Measurements from ENCODE around the gene MRPL23.

Gene MRPL23

DNA sequence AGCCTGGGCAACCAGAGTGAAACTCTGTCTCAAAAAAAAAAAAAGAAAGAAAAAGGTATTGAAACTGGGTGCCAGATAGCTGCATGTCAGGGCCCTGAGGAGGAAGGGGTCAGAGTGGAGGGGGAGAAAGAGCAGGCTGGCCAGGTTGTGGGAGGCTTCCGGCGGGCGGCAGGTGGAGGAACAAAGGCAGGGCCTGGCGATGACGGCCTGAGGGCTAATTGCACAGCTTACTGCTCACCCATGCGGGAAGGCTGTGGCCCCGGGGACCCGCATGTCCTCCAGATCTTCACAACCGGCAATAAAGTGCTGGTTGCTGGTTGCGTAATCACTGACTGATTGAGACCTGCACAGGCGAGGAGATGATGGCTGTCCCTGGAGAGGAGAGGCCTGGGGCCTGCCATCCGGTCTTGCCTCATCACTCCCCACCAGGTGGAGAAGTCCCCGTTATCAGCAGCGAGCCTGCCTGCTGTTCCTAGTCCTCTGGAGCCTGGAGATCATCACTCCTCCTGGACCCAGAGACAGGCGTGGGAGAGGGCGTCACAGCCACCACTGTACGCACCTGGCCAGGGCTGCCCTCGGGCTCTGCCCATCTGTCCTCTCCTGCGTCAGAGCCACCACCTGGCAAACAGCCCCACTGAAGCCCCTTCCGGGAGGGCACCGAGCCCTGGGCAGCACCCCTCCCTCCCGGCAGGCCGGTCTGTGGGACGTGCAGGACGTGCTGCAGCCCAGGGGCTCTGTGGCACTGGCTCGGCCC lies 31.8 kb downstream of the MRPL23 start:
- no peak for DNase-seq (ENCODE audit: insufficient read length, low spot score)
- FAIRE-seq = no peak
- TF ChIP-seq SPI1 (IDR thresholded peaks at IDR 0.05; ENCODE audit: low read depth, low read length) (no peak), POU2F2 (IDR thresholded peaks at IDR 0.05; ENCODE audit: low read depth, low read length) (no peak), POLR2A (IDR thresholded peaks at IDR 0.05; ENCODE audit: low read depth, low read length) (no peak), TAF1 (IDR thresholded peaks at IDR 0.05; ENCODE audit: low read depth, low read length) (no peak), POLR2AphosphoS5 (IDR thresholded peaks at IDR 0.05; ENCODE audit: low read depth, low read length) (no peak), PAX5 (IDR thresholded peaks at IDR 0.05; ENCODE audit: insufficient read depth, low read length, severe bottlenecking) (no peak)

DNA sequence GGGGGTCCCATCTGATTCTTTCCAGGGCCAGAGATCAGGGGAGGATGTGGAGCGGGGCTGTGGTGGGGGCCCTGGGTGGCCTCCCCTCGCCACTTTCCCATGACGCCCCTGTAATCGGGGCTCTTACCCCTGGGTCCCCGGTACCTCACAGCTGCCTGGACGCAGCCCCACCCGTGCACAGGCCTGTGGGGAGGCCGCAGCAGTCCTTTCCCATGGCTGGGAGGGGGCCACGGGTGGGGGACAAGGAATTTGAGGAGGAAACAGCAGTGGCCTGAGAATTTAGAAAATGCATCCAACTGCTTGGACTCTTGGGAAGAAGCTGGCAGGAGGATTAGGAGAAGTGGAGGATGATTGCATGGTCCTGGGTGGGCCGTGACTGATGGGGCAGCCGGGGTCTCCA lies 32.5 kb downstream of the MRPL23 start:
- no peak for FAIRE-seq
- DNase-seq (ENCODE audit: insufficient read length, low spot score) = no peak
- TF ChIP-seq SPI1 (IDR thresholded peaks at IDR 0.05; ENCODE audit: low read depth, low read length) (no peak), POLR2A (IDR thresholded peaks at IDR 0.05; ENCODE audit: low read depth, low read length) (no peak), PAX5 (IDR thresholded peaks at IDR 0.05; ENCODE audit: insufficient read depth, low read length, severe bottlenecking) (no peak), POLR2AphosphoS5 (IDR thresholded peaks at IDR 0.05; ENCODE audit: low read depth, low read length) (no peak), TAF1 (IDR thresholded peaks at IDR 0.05; ENCODE audit: low read depth, low read length) (no peak), POU2F2 (IDR thresholded peaks at IDR 0.05; ENCODE audit: low read depth, low read length) (no peak)

GRCh38 chr11:1982873-1983600 lies 35.9 kb downstream of the MRPL23 start:
- FAIRE-seq (no peak), DNase-seq (ENCODE audit: insufficient read length, low spot score) (no peak)
- TF ChIP-seq POLR2AphosphoS5 (IDR thresholded peaks at IDR 0.05; ENCODE audit: low read depth, low read length) (no peak), POLR2A (IDR thresholded peaks at IDR 0.05; ENCODE audit: low read depth, low read length) (no peak), POU2F2 (IDR thresholded peaks at IDR 0.05; ENCODE audit: low read depth, low read length) (no peak), TAF1 (IDR thresholded peaks at IDR 0.05; ENCODE audit: low read depth, low read length) (no peak), PAX5 (IDR thresholded peaks at IDR 0.05; ENCODE audit: insufficient read depth, low read length, severe bottlenecking) (no peak), SPI1 (IDR thresholded peaks at IDR 0.05; ENCODE audit: low read depth, low read length) (no peak)

GRCh38 chr11:1983601-1983961 lies 36.4 kb downstream of the MRPL23 start:
- DNase-seq (ENCODE audit: insufficient read length, low spot score) = no peak
- TF ChIP-seq POLR2AphosphoS5 (IDR thresholded peaks at IDR 0.05; ENCODE audit: low read depth, low read length) = no peak
- TF ChIP-seq POLR2A (IDR thresholded peaks at IDR 0.05; ENCODE audit: low read depth, low read length) = no peak
- TF ChIP-seq PAX5 (IDR thresholded peaks at IDR 0.05; ENCODE audit: insufficient read depth, low read length, severe bottlenecking) = no peak
- TF ChIP-seq SPI1 (IDR thresholded peaks at IDR 0.05; ENCODE audit: low read depth, low read length) = no peak
- TF ChIP-seq TAF1 (IDR thresholded peaks at IDR 0.05; ENCODE audit: low read depth, low read length) = no peak
- TF ChIP-seq POU2F2 (IDR thresholded peaks at IDR 0.05; ENCODE audit: low read depth, low read length) = no peak
- no peak for FAIRE-seq

- no peak for FAIRE-seq
- no peak for DNase-seq (ENCODE audit: insufficient read length, low spot score)
- TF ChIP-seq SPI1 (IDR thresholded peaks at IDR 0.05; ENCODE audit: low read depth, low read length) = no peak
- TF ChIP-seq POU2F2 (IDR thresholded peaks at IDR 0.05; ENCODE audit: low read depth, low read length) = no peak
- TF ChIP-seq POLR2AphosphoS5 (IDR thresholded peaks at IDR 0.05; ENCODE audit: low read depth, low read length) = no peak
- TF ChIP-seq PAX5 (IDR thresholded peaks at IDR 0.05; ENCODE audit: insufficient read depth, low read length, severe bottlenecking) = no peak
- no peak for TF ChIP-seq POLR2A (IDR thresholded peaks at IDR 0.05; ENCODE audit: low read depth, low read length)
- TF ChIP-seq TAF1 (IDR thresholded peaks at IDR 0.05; ENCODE audit: low read depth, low read length) = no peak
These were observed 39.9 kb downstream of the MRPL23 start for GRCh38 chr11:1987024-1987423.

DNA sequence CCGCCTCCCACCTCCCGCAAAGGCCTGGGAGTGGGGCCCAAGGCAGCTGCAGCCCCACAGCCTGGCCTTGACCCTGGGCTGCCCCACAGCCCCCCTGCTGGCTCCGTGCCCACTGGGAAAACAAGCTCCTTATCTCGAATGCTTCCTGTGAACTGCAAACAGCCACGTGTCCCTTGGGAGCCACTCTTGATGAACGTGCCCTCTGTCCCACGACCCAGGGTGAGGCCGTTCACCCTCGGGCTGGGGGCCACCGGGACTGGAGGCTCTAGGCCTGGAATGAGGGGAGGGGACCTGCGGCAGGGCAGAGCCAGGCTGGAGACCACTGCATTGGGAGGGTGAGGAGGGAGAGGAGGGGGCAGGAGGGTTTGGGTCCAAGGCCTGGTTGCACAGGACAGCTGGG lies 41.0 kb downstream of the MRPL23 start:
- no peak for TF ChIP-seq POU2F2 (IDR thresholded peaks at IDR 0.05; ENCODE audit: low read depth, low read length)
- no peak for TF ChIP-seq POLR2A (IDR thresholded peaks at IDR 0.05; ENCODE audit: low read depth, low read length)
- TF ChIP-seq POLR2AphosphoS5 (IDR thresholded peaks at IDR 0.05; ENCODE audit: low read depth, low read length) = no peak
- TF ChIP-seq PAX5 (IDR thresholded peaks at IDR 0.05; ENCODE audit: insufficient read depth, low read length, severe bottlenecking) = no peak
- no peak for TF ChIP-seq SPI1 (IDR thresholded peaks at IDR 0.05; ENCODE audit: low read depth, low read length)
- no peak for TF ChIP-seq TAF1 (IDR thresholded peaks at IDR 0.05; ENCODE audit: low read depth, low read length)
- FAIRE-seq (no peak), DNase-seq (ENCODE audit: insufficient read length, low spot score) (no peak)

GRCh38 chr11:1988667-1989317 lies 41.7 kb downstream of the MRPL23 start:
- DNase-seq (ENCODE audit: insufficient read length, low spot score) (no peak), FAIRE-seq (no peak)
- TF ChIP-seq POLR2A (IDR thresholded peaks at IDR 0.05; ENCODE audit: low read depth, low read length) (no peak), SPI1 (IDR thresholded peaks at IDR 0.05; ENCODE audit: low read depth, low read length) (no peak), POU2F2 (IDR thresholded peaks at IDR 0.05; ENCODE audit: low read depth, low read length) (no peak), TAF1 (IDR thresholded peaks at IDR 0.05; ENCODE audit: low read depth, low read length) (no peak), POLR2AphosphoS5 (IDR thresholded peaks at IDR 0.05; ENCODE audit: low read depth, low read length) (no peak), PAX5 (IDR thresholded peaks at IDR 0.05; ENCODE audit: insufficient read depth, low read length, severe bottlenecking) (no peak)

DNA sequence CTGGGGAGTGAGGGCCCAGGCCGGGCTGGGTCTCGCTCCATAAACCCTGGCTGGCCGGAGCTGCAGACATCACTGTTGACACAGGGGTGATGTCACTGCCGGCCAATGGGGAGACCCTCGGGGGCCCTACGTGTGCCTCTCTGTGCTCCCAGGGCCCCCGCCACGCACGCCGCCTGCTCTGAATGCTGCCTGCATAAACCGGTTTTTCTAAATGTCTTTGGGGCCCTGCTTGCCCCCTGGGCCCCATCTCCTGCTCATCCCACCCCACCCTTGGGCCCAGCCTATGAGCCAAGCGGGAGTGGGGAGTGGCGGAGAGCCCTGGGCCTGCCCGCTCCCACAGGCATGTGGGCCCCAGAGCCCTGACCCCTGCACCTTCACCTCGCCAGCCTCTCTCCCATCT lies 42.8 kb downstream of the MRPL23 start:
- TF ChIP-seq SPI1 (IDR thresholded peaks at IDR 0.05; ENCODE audit: low read depth, low read length) = no peak
- no peak for TF ChIP-seq PAX5 (IDR thresholded peaks at IDR 0.05; ENCODE audit: insufficient read depth, low read length, severe bottlenecking)
- no peak for TF ChIP-seq TAF1 (IDR thresholded peaks at IDR 0.05; ENCODE audit: low read depth, low read length)
- TF ChIP-seq POU2F2 (IDR thresholded peaks at IDR 0.05; ENCODE audit: low read depth, low read length) = no peak
- no peak for TF ChIP-seq POLR2A (IDR thresholded peaks at IDR 0.05; ENCODE audit: low read depth, low read length)
- TF ChIP-seq POLR2AphosphoS5 (IDR thresholded peaks at IDR 0.05; ENCODE audit: low read depth, low read length) = no peak
- DNase-seq (ENCODE audit: insufficient read length, low spot score) (no peak), FAIRE-seq (no peak)

Measured in GM12891 (cell line).